DMS 273 (cell line): ENCODE data around the gene CHN1.

ENCODE experiments used
- DNase-seq: peaks from one replicate; lab custom pipeline; 2025; ENCODE audit not compliant: unreplicated experiment; lab: John Stamatoyannopoulos, UW

Gene CHN1

DNA sequence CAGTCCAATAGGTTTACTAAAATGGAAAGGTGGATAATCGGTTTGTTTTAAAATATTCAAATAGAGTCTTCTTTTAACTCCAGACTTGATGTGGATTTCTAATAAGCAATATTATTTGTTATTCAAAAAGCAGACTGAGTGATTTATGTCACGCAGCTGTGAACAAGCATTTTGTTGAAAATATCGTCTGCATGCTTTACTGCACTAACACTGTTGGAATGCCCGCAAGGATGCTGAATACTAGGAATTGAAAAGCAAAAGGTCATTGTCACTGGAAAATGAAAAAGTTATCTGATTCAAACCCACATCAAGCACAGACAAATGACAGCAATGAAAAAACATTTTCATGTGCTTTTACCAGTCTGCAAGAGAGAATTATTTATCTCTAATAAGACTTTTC is 31.1 kb downstream of the CHN1 start:
- DNase-seq = no peak

DNA sequence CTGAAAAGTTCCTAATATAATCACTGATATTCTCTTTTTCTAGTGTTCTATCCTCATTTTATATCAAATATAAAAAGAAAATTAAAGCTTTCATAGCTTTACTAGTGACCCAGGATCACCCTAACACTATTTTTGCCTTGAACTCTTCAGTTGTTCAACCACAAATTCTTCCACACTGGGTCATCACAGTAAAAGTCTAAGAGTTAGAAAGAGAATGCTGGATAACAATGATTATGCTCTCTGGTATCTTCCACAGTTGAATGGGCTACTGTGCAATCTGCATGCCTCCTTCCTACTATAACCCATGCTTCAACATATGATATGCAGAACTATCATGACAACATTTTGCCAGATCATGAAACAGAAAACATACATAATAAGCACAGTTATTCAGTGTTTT is 32.3 kb downstream of the CHN1 start:
- no peak for DNase-seq

DNA sequence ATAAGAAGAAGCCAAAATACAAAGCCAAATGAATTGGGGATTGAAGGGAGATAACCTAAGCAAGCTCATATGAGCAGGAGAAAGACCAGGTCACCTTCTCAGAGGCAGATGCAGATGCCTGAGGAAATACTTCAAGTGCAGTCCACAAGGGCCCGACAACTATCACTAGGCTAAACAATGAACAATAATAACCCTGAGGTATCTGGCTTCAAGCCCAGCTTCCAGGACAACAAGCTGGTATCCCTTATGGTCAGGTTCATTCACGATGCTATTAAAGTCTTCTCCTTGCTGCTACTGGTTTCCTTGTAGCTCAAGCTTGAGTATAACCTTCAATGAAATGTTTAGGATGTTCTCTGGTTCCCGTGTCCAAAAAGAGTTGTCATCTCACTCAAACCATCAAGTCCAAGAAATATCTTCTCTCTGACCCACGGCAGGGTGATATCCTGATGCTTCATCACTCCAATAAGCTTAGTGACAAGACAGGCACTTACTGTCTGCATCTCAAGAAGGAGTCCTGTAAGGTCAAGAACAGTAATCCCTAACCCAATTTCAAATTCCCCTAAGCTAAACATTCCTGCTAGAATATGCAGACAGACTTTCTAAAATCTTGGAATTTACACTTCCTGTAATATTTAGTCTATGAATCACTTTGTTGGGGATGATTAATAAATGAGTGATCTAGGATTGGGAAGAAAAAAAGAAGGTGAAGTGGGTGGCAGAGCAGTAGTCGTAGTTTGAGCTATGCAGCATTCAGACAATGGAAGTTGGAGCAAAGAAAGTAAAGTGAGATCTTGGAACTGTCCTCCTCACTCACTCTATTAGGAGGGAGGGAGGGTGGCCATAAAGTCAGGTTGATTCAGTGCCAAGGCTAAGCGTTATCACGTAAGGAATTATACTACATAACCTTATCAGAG is 33.1 kb downstream of the CHN1 start:
- DNase-seq = peak; percentile 60

DNA sequence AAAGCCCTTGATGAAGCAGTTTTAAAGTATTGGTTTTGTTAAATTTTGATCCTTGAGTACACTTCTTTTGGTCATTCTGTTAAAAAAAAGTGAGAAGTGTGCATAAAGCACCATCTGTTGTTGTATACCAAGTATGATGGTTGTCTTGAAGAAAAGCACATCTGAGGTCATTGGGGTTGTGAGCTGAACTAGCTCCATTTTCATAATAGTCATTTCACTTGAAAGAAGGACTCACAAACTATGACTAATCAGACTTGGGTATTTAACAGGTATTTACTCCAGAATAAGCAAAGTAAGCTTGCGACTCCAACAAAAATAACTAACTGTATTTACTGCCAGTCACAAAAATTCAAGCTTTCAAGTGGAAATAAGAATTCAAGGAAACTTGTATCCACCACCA is 35.1 kb downstream of the CHN1 start:
- no peak for DNase-seq

DNA sequence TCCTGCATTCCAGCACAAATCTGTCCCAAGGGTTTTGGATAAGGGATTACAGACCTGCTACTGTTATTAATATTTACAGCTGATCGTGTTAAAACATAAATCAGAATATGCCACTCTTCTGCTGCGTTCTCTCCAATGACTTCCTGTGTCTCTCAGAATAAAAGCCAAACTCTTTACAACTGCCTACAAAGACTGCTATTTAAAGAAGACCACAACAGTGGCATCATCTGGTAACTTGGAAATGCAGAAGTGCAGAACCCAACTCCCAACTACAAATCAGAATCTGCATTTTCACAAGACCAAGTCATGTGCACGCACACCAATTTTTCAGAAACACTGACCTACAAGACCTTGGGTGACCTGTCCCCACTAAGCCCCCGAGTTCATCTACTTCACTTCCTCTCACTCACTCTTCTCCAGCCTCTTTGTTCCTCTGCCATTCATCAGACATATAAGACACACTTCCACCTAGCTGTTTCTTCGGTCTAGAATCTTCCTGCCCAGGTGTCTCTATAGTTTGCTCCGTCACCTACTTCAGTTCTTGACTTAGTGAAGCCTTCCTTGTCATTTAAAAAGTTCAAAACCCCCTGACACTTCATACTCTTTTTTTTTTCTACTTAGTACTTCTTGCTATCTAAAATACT is 36.0 kb downstream of the CHN1 start:
- no peak for DNase-seq

DNA sequence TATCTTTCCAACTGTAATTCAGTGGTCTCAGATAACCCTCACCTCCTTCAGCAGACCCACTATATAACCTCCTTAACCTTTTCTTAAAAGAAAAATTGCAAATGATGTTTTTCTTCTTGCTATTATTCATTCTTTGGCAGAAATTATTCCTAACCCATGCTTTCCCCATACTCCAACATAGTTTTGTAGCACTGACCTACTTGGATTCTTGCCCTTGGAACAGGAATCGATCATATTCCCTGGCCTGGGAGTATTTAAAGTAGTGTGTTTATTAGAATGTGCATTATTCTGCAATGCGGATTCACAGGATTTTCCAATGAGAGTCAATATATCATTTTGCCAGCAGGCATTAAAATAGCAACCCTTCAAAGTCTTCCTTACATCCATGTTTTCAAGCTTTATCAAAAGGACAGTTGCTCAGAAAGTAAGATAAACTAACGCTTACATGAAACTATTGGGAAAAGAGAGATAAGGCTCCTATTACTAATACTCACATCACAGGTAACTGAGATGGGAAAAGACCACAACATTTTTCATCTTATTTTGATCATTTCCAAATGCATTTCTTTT is 37.4 kb downstream of the CHN1 start:
- DNase-seq = no peak

DNA sequence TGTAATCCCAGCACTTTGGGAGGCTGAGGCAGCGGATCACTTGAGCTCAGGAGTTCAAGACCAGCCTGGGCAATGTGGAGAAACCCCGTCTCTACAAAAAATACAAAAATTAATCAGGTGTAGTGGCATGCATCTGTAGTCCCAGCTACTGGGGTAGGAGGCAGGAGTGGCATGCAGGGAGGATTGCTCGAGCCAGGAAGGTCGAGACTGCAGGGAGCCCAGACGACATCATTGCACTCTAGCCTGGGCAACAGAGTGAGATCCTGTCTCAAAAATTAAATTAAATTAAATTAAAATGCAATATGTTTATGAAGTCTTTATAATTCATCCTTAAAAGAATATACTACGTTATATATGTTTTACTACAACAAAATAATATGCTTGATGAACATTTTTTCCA is 38.1 kb downstream of the CHN1 start:
- no peak for DNase-seq

DNA sequence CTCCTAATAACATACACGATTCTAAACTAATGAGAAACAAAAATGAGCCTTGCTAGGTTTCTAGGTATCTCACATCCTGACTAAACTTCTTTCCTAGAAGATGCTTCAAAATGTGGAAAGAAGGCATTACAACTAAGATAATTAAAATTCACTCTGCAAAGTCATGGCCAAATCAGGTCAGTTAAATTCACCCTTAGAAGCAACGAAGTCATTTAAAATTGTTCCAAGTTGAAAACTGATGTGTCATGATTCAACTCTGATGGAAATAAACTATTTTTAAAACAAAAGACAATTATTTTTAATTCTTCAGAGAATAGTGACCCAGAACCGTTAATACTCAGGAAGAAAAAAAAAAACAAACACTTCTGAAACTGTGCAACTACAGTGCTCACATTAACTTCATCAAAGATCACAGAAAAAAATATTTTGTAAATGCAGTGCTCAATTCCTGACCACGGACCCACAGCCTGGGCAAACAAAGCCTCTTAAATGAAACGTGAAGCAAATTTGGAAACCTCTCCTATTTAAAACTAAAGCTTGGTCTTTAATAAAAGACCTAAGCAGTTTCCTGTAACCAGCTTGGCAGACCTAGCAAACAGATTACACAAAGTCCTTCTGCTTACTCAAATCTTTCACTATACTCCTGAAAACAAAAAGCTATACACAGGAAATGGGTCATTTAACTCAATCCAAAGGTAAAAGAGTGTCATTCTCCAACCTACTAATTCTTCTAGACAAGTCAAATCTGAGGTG is 39.0 kb downstream of the CHN1 start:
- DNase-seq = peak; percentile 53

DNA sequence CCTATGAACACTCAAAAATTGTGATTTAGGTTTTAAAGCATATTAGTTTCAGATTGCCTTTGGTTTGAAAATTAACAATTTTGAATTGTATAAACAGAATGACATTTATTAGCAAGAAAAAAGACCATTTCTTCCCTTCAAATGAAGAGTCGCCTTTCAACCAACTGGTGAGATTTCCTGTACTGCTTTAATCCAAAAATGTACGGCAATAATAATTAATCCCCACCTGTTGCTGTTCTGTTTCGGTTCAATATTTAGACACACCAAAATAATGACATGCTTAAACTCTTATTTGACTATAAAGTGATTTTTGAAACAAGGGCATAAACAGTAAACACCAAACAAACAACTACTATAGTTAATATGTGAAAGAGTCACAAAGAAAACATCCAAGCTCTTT is 39.6 kb downstream of the CHN1 start:
- DNase-seq = peak; percentile 18

DNA sequence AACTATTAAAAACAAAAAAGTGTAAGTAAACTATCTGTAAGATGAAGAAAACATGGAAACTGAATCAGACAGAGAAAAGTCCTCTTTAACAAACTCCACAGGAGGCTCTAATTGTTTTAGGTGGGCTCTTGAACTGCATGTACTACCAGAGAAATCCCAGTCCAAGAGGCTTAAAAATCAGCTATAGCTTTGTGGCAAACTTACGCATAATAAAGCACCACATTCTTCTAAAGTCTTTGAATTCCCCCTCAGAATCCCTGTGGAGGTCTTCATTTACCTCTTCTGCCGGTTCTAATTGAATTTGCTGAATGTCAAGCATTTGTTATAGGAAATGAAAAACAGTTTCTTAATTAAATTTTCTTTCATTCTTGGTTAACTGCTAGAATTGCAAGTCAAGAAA is 40.8 kb downstream of the CHN1 start:
- DNase-seq = no peak

DNA sequence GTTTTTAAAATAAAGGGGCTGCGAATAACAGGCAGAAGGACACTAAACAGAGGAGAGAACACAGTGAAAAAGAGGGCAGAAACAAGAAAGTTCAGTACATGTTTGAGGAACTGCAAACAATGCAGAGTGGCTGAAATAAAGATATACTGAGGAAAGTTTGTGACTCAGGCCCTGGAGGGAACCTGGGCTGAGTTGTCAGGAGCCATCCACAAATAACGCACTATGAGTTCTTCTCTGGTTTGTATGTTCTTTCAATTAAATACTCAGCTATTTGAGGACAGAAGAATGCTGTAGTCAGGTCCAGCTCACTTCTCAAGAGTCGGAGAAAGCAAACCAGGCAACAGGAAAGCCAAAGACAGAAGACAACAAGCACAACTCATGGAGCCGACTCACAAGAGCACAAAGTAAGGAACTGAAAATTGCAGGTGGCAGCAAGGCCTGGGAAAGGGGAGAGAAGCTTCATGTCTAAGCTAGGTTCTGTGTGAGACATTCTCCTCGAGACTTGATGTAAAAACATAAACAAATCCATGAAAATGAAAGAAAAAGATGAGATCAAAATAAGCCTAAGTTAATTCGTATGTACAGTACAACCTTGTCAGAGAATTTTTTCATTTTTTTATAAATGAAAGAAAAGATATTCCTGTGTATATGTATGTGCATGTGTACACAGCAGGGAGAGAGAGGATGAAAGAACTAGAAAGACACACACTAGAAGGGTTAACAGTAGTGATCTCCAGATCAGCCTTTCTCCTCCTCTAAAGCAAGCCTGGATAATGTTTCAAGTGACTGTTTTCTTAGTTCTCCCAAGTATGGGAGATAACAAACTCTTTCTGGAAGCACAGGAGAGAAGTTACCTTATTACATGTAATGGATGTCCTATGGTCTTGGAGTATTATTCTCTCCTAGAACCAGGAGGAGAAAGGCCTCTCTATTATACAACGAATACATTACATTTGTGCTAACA is 41.5 kb downstream of the CHN1 start:
- DNase-seq = no peak

DNA sequence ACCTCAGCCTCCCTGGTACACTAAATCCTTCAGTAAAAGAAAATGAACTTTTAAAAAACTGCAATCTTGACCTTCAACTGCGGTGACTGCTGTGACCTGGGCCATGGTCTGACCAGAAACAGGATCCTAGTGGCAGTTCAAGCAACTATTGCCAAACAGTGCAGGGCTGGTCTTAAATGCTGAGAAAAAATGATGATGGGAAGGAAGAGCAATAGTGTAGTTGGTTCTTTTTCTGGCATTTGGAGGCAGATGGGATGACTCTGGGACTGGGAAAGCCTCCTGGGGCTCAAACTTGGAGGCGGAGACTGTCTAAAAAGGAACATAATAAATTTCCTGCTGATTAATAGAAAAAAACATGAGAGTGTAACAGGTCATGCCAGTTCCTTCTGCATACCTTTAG is 45.4 kb downstream of the CHN1 start:
- peak; percentile 52 for DNase-seq

DNA sequence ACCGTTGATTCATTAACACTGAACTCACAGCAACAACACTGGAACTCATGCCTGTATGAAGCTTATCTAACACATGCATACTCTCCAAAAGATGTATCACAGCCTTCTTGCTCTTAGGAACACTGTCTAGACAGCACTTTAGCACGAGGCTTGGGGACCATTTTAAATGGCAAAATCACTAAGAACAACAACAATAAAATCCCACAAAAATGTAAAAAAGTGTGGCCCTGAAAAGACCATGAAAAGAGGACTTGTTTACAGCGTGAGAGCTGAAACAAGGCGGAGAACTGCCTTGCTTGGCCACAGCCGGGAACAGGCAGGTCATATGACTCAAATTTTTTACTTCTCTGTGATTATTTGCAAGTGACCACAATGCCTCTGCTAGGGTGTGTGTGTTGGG is 48.1 kb downstream of the CHN1 start:
- no peak for DNase-seq

DNA sequence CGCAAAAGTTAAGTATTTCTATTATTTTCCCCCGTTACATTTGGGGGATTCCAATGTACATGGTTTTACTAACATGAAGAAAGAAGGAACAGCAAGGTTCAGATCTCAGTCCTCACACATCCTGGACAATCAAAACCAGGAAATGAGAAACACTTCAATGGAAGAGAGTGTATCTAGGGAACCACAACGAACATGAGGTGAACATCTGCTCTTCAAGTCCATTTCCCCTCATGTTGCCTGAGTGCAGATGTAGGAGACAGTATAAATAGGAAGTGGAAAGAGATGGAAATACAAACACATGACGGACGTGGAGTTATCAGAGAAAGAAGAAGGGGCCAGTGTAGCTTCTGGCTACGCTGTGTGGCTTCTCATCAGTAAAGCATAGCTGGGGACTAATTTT is 52.6 kb downstream of the CHN1 start:
- DNase-seq = peak; percentile 58

DNA sequence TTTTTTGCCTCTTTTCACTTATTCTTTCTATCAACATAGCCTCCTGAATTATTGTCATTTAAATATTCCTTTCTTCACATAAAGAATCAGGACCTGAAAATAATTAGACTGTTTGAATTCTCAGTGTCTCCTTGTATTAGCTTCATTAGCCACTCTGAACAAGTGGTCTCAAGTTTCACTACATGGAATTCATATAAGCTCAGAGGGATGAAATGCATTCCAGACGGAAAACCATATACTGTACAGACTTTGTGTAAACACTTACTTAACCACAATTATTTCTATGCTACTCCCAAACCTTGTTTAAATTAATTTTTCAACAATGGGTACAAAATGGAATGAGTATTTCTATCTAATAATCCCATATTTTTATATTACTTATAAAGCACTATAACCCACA is 53.4 kb downstream of the CHN1 start:
- peak; percentile 43 for DNase-seq

DNA sequence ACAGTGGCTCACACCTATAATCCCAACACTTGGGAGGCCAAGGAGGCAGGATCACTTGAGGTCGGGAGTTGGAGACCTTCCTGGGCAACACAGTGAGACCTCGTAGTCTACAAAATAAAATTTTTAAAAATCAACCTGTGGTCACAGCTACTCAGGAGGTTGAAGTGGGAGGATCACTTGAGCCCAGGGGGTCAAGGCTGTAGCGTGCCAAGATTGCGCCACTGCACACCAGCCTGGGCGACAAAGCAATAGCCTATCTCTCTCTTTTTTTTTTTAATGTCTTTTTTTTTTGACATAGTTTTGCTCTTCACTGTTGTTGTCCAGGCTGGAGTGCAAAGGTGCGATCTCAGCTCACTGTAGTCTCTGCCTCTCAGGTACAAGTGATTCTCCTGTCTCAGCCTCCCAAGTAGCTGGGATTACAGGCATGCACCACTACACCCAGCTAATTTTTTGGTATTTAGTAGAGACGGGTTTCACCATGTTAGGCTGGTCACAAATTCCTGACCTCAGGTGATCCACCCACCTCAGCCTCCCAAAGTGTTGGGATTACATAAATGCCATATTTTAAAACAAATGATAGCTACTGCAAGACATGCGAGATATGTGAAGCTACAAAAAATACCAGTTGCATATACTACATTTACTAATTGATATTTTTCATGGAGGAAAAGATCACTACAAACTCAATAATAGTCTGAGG is 55.0 kb downstream of the CHN1 start:
- no peak for DNase-seq

DNA sequence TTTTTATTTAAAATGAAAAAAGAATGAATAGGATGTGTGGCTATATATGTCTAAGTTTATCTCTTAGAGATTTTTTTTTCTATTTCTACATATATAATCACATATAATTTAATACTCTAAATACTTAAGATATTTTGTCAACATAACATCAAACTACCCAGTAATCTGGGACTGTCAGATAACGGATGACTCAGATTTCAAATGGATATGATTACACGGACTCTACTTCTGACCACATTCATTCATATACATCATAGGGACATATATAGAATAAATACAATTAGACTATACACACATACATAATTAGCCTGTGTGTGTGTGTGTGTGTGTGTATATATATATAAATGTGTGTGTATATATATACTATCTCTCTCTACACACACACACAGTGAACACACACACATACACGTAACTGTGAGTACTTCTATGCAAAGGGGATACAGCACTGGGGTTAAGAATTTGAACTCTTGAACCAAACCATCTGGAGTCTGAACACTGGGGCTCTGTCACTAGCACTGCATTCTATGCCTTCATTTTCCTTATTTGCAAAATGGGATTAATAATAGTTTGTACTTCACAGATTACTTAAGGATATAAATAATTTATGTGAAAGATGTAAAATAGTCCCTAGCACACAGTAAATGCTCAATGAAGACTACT is 59.5 kb downstream of the CHN1 start:
- DNase-seq = no peak

DNA sequence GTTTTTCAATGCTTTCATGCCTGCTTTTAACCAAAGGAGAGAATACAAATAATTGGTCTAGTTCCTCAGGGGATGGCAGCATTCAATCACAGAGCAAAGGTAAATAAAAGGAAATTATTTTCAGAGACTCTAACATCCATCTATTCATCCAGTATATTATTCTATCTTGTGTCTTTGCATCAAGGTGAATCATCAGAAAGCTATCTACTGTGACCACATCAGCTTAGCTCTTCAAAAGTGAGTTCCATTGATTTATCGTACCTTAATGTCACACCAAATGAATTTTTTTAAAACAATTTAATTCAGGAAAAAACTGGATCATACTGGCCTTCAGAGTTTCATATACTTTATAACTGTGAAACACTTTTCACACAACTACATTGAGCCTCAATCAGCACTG is 66.1 kb downstream of the CHN1 start:
- DNase-seq = no peak

DNA sequence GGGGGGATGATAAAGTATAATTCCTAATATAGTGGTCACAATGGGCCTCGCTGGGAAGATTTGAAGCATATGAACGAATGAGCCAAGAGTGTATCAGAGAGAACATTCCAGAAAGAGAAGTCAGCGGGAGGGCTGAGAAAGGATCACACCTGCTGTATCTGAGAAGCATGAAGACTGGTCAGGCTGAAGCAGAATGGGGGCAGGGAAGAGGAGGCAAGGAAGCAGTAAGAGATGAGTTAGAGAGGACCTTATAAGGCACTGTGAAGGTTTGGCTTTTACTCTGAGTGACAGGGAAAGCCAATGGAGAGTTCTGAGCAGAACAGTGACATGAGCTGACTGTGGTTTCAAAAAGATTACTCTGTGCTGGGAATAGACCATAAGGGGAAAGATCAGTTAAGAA is 73.5 kb downstream of the CHN1 start:
- no peak for DNase-seq
